Mesendoderm (in vitro differentiated cells): ENCODE data around the gene INAFM2.

ENCODE experiments used
- DNase-seq: peaks from one replicate; pipeline ENCODE4 v3.0.0; 2013
- H2AK5ac ChIP-seq: 2 replicates; pipeline ENCODE4 v1.6.1; 2013; ENCODE audit warnings: low read length, inconsistent platforms
- H2BK120ac ChIP-seq: 2 replicates; pipeline ENCODE4 v1.6.1; 2013; ENCODE audit warnings: low read depth, mild to moderate bottlenecking, low read length, moderate library complexity, mixed read lengths
- H2BK15ac ChIP-seq: replicated peaks from 2 replicates; pipeline ENCODE4 v1.6.1; 2013; ENCODE audit warnings: low read depth, mild to moderate bottlenecking, moderate library complexity
- H2BK5ac ChIP-seq: 2 replicates; pipeline ENCODE4 v1.6.1; 2013; ENCODE audit warnings: low read length, inconsistent platforms
- H3K18ac ChIP-seq: 2 replicates; pipeline ENCODE4 v1.6.1; 2013; ENCODE audit warnings: mild to moderate bottlenecking, low read length, mixed read lengths
- H3K23ac ChIP-seq: one replicate; pipeline ENCODE4 v1.6.1; 2013; ENCODE audit warnings: low read length
- H3K27ac ChIP-seq: 2 replicates; pipeline ENCODE4 v1.5.1; 2013; ENCODE audit warnings: low read depth, mild to moderate bottlenecking, inconsistent platforms, low read length, moderate library complexity
- H3K27me3 ChIP-seq: 2 replicates; pipeline ENCODE4 v1.6.1; 2013; ENCODE audit warnings: low read length, control low read depth, mild to moderate bottlenecking, inconsistent platforms; ENCODE audit not compliant: insufficient read depth, poor library complexity
- H3K36me3 ChIP-seq: 2 replicates; pipeline ENCODE4 v1.6.1; 2013; ENCODE audit warnings: low read length, inconsistent platforms; ENCODE audit not compliant: control insufficient read depth, insufficient read depth
- H3K4ac ChIP-seq: one replicate; pipeline ENCODE4 v1.6.1; 2013; ENCODE audit warnings: low read depth, mild to moderate bottlenecking, low read length, moderate library complexity
- H3K4me1 ChIP-seq: 2 replicates; pipeline ENCODE4 v1.6.1; 2013; ENCODE audit warnings: low read depth, low read length, inconsistent platforms; ENCODE audit not compliant: control insufficient read depth
- H3K4me2 ChIP-seq: 2 replicates; pipeline ENCODE4 v1.6.1; 2013; ENCODE audit warnings: low read length
- H3K4me3 ChIP-seq: 2 replicates; pipeline ENCODE4 v1.5.1; 2013; ENCODE audit warnings: mild to moderate bottlenecking, low read length
- H3K56ac ChIP-seq: one replicate; pipeline ENCODE4 v1.6.1; 2013; ENCODE audit warnings: low read length
- H3K79me1 ChIP-seq: 2 replicates; pipeline ENCODE4 v1.6.1; 2013; ENCODE audit warnings: low read length, inconsistent platforms
- H3K79me2 ChIP-seq: 2 replicates; pipeline ENCODE4 v1.6.1; 2013; ENCODE audit warnings: mild to moderate bottlenecking, low read length; ENCODE audit not compliant: control insufficient read depth, insufficient read depth
- H3K9ac ChIP-seq: 2 replicates; pipeline ENCODE4 v1.6.1; 2013; ENCODE audit warnings: low read length, inconsistent platforms
- H4K5ac ChIP-seq: one replicate; pipeline ENCODE4 v1.6.1; 2013; ENCODE audit warnings: low read length
- H4K8ac ChIP-seq: one replicate; pipeline ENCODE4 v1.6.1; 2013; ENCODE audit warnings: low read depth, mild to moderate bottlenecking, control low read depth, low read length, moderate library complexity
- WGBS: extraction: QIAGEN DNeasy Blood & Tissue Kit; methylation state at CpG from one replicate; pipeline ENCODE4 v1.1.7; 2013; ENCODE audit warnings: low lambda C conversion rate, missing lambda C conversion rate; ENCODE audit not compliant: insufficient coverage; ENCODE audit errors: extremely low coverage; 5-methylcytosine and 5-hydroxymethylcytosine counted together

INAFM2 gene

DNA sequence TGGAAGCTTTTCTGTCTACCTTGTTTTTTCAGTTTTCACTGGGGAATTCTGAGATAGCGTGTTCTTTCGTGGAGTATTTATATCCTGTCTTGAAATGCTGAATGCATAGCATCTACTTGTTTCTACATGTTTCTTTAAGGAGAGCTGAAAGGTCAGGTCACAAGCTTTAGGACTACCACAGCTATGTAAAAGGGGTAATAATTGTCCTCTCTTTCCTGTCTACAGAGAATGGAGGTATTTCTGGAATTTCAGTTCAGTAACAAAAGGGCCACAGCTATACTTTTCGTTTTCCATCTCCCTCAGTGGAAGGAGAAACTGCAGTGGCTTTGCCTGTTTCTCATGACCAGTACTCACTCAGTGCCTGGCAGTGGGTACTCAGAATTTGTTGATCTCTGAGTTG lies 4.7 kb downstream of the INAFM2 start:
- peak overlapping the region; percentile 64 for H3K56ac ChIP-seq
- H3K18ac ChIP-seq, result no peak overlapping the region
- H2AK5ac ChIP-seq, result no peak overlapping the region
- no peak overlapping the region for H2BK5ac ChIP-seq
- H3K9ac ChIP-seq, result peak overlapping the region; percentile 14
- no peaks in the 10 kb centered on the region for H3K79me1 ChIP-seq
- H2BK15ac ChIP-seq, result no peak overlapping the region
- no peak overlapping the region for H3K4me3 ChIP-seq
- H2BK120ac ChIP-seq, result no peak overlapping the region
- no peak overlapping the region for H4K5ac ChIP-seq
- no peaks in the 10 kb centered on the region for H3K27me3 ChIP-seq
- H4K8ac ChIP-seq, result no peak overlapping the region
- no peak overlapping the region for H3K4ac ChIP-seq
- no peaks in the 10 kb centered on the region for H3K36me3 ChIP-seq
- peak; percentile 29 for DNase-seq
- no peaks in the 10 kb centered on the region for H3K79me2 ChIP-seq
- no peak overlapping the region for H3K27ac ChIP-seq
- peaks cover 13% of the 10 kb centered on the region for H3K4me1 ChIP-seq
- H3K4me2 ChIP-seq, result no peak overlapping the region
- no peak overlapping the region for H3K23ac ChIP-seq
- no CpG with 5 or more reads among the region's 3 CpGs for WGBS

DNA sequence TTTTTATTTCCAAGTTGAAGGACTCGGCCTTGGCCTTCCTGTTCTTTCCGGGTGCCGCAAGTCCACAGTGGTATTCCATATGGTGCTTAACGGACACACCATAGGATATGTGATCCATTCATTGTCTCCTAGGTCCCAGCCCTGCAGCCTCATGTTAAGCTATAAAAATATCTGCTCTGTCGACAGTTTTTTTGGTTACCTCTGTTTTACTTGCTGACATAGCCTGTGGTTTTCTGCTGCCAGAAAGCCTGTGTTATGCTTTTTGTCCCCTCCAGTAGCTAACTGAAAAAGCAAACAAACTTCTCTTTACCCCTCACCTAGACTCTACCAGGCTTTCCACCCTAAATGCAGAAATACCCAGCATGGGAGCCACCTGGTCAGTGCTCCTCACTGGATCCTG lies 5.3 kb downstream of the INAFM2 start:
- H2BK15ac ChIP-seq, result no peak overlapping the region
- no peak overlapping the region for H3K4ac ChIP-seq
- H2BK120ac ChIP-seq, result no peak overlapping the region
- H3K4me2 ChIP-seq, result no peak overlapping the region
- no peak overlapping the region for H3K27ac ChIP-seq
- no peak overlapping the region for H3K18ac ChIP-seq
- no peak overlapping the region for H4K5ac ChIP-seq
- WGBS, result no CpG with 5 or more reads among the region's 5 CpGs
- H3K4me3 ChIP-seq, result no peak overlapping the region
- no peaks in the 10 kb centered on the region for H3K36me3 ChIP-seq
- no peak overlapping the region for H4K8ac ChIP-seq
- no peak overlapping the region for H2BK5ac ChIP-seq
- no peak overlapping the region for H2AK5ac ChIP-seq
- no peak overlapping the region for H3K23ac ChIP-seq
- no peaks in the 10 kb centered on the region for H3K79me1 ChIP-seq
- H3K27me3 ChIP-seq, result no peaks in the 10 kb centered on the region
- no peaks in the 10 kb centered on the region for H3K79me2 ChIP-seq
- H3K4me1 ChIP-seq, result peaks cover 13% of the 10 kb centered on the region
- H3K56ac ChIP-seq, result peak overlapping the region; percentile 64
- no peak for DNase-seq
- no peak overlapping the region for H3K9ac ChIP-seq

DNA sequence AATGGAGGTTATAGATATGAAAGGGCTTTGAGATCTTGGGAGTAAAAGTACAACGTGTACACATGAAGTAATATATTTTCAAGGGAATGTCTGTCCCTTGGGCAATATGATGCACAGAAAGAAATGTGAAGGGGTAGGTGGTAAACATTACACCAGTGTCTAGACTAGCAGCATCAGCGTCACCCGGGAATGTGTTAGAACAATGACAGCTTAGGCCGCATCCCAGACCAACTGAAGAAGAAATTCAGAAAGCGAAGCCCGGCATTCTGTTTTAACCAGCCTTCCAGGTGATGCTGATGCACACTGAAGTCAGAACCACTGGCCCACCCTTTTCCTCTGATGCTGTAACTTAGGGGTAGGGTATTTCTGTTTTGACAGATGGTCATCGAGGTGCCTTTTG lies 6.3 kb downstream of the INAFM2 start:
- no peak overlapping the region for H3K27ac ChIP-seq
- H3K23ac ChIP-seq, result no peak overlapping the region
- no peak overlapping the region for H4K8ac ChIP-seq
- H3K36me3 ChIP-seq, result no peaks in the 10 kb centered on the region
- no peak for DNase-seq
- no peak overlapping the region for H3K4me3 ChIP-seq
- no peak overlapping the region for H3K4ac ChIP-seq
- H3K79me1 ChIP-seq, result no peaks in the 10 kb centered on the region
- no peak overlapping the region for H2BK120ac ChIP-seq
- no peak overlapping the region for H2BK5ac ChIP-seq
- H2BK15ac ChIP-seq, result no peak overlapping the region
- no peak overlapping the region for H4K5ac ChIP-seq
- peaks cover 13% of the 10 kb centered on the region for H3K4me1 ChIP-seq
- H3K4me2 ChIP-seq, result no peak overlapping the region
- H2AK5ac ChIP-seq, result no peak overlapping the region
- H3K18ac ChIP-seq, result no peak overlapping the region
- no peak overlapping the region for H3K56ac ChIP-seq
- H3K27me3 ChIP-seq, result no peaks in the 10 kb centered on the region
- no peaks in the 10 kb centered on the region for H3K79me2 ChIP-seq
- WGBS, result no CpG with 5 or more reads among the region's 7 CpGs
- H3K9ac ChIP-seq, result no peak overlapping the region

DNA sequence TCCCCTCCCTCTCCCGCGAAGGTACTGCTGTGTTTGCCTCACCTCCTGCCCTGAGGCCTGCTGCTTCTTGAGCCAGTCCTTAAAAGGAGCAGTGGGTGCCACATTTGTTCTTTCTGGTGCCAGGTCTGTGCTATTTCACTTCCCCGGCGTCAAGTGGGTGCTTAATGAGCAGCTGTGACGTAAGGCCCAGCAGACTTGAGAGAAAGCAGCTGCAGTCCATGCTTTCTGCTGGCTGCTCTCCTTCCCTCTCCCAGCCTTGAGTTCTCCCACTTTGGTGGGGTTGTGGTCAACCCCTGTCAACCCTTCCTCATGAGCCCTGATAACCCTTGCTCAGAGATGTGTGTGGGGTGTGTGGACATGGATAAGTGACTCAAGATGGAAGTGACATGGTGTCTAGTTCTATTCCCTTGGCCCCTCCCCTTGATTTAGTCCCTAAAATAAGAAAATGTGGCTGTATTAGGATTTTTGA lies 6.9 kb downstream of the INAFM2 start:
- no CpG with 5 or more reads among the region's 5 CpGs for WGBS
- H4K8ac ChIP-seq, result no peak overlapping the region
- H3K4me1 ChIP-seq, result peaks cover 13% of the 10 kb centered on the region
- no peak overlapping the region for H3K4me3 ChIP-seq
- H3K56ac ChIP-seq, result no peak overlapping the region
- no peaks in the 10 kb centered on the region for H3K36me3 ChIP-seq
- no peak overlapping the region for H3K4ac ChIP-seq
- no peaks in the 10 kb centered on the region for H3K79me2 ChIP-seq
- H2BK15ac ChIP-seq, result no peak overlapping the region
- H2BK120ac ChIP-seq, result no peak overlapping the region
- H2AK5ac ChIP-seq, result no peak overlapping the region
- H3K9ac ChIP-seq, result no peak overlapping the region
- no peak for DNase-seq
- no peak overlapping the region for H3K18ac ChIP-seq
- H3K23ac ChIP-seq, result no peak overlapping the region
- H3K27ac ChIP-seq, result no peak overlapping the region
- H3K4me2 ChIP-seq, result no peak overlapping the region
- no peaks in the 10 kb centered on the region for H3K79me1 ChIP-seq
- H3K27me3 ChIP-seq, result no peaks in the 10 kb centered on the region
- H2BK5ac ChIP-seq, result no peak overlapping the region
- H4K5ac ChIP-seq, result no peak overlapping the region

DNA sequence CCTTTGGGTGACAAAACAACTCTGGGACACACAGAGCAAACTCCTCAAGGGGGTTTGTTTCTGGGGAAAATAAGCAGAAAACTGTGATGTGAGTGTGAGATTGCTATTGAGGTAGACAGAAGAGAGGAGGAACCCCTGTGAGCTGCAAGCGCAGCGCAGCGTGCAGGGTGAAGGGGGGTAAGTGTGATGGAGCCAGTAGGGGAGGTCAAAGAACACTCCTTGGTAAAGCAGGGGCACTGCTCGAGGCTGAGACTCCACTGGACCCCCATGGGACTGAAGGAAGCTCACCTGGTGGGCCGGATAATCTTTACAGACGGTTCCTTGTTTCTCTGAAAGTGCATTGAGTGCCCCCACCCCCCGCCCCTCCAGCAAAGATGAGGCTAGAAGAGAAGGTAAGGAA lies 7.5 kb downstream of the INAFM2 start:
- H3K4me2 ChIP-seq, result no peak overlapping the region
- H3K9ac ChIP-seq, result no peak overlapping the region
- no peak overlapping the region for H3K4ac ChIP-seq
- H2BK120ac ChIP-seq, result no peak overlapping the region
- H3K27ac ChIP-seq, result no peak overlapping the region
- no peak overlapping the region for H4K5ac ChIP-seq
- no peaks in the 10 kb centered on the region for H3K79me2 ChIP-seq
- no peak overlapping the region for H4K8ac ChIP-seq
- DNase-seq, result no peak
- no peak overlapping the region for H3K4me3 ChIP-seq
- no peak overlapping the region for H3K56ac ChIP-seq
- peaks cover 13% of the 10 kb centered on the region for H3K4me1 ChIP-seq
- H3K27me3 ChIP-seq, result no peaks in the 10 kb centered on the region
- H2BK5ac ChIP-seq, result no peak overlapping the region
- H3K23ac ChIP-seq, result no peak overlapping the region
- H2BK15ac ChIP-seq, result no peak overlapping the region
- no peak overlapping the region for H2AK5ac ChIP-seq
- H3K79me1 ChIP-seq, result no peaks in the 10 kb centered on the region
- H3K18ac ChIP-seq, result no peak overlapping the region
- no CpG with 5 or more reads among the region's 7 CpGs for WGBS
- H3K36me3 ChIP-seq, result no peaks in the 10 kb centered on the region

DNA sequence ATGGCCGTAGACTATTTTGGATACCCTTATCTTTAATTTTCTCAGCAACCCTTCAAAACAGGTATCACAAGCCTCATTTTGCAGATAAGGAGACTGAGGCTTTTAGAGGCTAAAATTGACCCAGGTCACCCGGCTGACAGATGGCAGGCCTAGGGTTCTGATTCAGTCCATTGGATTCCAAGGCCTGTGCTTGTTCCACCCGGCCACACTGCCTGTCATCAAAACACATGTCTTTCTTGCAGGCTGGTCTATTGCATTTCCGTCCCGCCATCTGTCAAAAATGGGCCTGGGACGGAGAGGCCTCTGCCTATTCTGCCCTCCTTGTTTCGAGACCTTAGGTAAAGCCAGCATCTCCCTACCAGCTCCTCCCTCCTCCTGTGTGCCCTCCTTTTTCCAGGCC lies 8.1 kb downstream of the INAFM2 start:
- Histone ChIP-seq H3K79me2 (no peaks in the 10 kb centered on the region), H3K18ac (no peak overlapping the region), H3K27me3 (no peaks in the 10 kb centered on the region), H2BK15ac (no peak overlapping the region), H3K36me3 (no peaks in the 10 kb centered on the region), H3K23ac (no peak overlapping the region), H3K4ac (no peak overlapping the region), H3K4me3 (no peak overlapping the region), H2BK120ac (no peak overlapping the region), H3K9ac (no peak overlapping the region), H4K8ac (no peak overlapping the region), H3K79me1 (no peaks in the 10 kb centered on the region), H4K5ac (no peak overlapping the region), H3K4me2 (no peak overlapping the region), H2AK5ac (no peak overlapping the region), H3K27ac (no peak overlapping the region), H3K56ac (no peak overlapping the region), H3K4me1 (peaks cover 13% of the 10 kb centered on the region), H2BK5ac (no peak overlapping the region)
- no CpG with 5 or more reads among the region's 7 CpGs for WGBS
- no peak for DNase-seq
